H7 (cell line): ENCODE data around the gene VPS16. TPM values are rescaled to one million over a fixed set of nuclear protein-coding genes. Genes with fewer than 3 reads are reported as not detected.

Experiments
- DNase-seq: peaks from one replicate; pipeline ENCODE4 v3.0.0; 2012
- H3K27me3 ChIP-seq: 2 replicates; pipeline ENCODE4 v1.6.0; 2011; ENCODE audit warnings: mild to moderate bottlenecking, low read length; ENCODE audit not compliant: control insufficient read depth, insufficient read depth
- H3K36me3 ChIP-seq: replicated peaks from 2 replicates; pipeline ENCODE4 v1.5.1; 2011; ENCODE audit warnings: low read length; ENCODE audit not compliant: control insufficient read depth, insufficient read depth
- H3K4me3 ChIP-seq: 2 replicates; pipeline ENCODE4 v1.5.1; 2011; ENCODE audit warnings: low read depth, mild to moderate bottlenecking, control low read depth, low read length, moderate library complexity; ENCODE audit not compliant: insufficient read depth
- total RNA-seq: library from RNA; depleted of rRNA; stranded (reverse); fragments of >200 nt; shearing (Covaris generic); gene quantifications from 2 replicates; pipeline ENCODE4 v1.2.3, GENCODE V29; 2014; rRNA removed

The VPS16 gene
- 25.3 and 27.5 TPM in 2 replicates for total RNA-seq

DNA sequence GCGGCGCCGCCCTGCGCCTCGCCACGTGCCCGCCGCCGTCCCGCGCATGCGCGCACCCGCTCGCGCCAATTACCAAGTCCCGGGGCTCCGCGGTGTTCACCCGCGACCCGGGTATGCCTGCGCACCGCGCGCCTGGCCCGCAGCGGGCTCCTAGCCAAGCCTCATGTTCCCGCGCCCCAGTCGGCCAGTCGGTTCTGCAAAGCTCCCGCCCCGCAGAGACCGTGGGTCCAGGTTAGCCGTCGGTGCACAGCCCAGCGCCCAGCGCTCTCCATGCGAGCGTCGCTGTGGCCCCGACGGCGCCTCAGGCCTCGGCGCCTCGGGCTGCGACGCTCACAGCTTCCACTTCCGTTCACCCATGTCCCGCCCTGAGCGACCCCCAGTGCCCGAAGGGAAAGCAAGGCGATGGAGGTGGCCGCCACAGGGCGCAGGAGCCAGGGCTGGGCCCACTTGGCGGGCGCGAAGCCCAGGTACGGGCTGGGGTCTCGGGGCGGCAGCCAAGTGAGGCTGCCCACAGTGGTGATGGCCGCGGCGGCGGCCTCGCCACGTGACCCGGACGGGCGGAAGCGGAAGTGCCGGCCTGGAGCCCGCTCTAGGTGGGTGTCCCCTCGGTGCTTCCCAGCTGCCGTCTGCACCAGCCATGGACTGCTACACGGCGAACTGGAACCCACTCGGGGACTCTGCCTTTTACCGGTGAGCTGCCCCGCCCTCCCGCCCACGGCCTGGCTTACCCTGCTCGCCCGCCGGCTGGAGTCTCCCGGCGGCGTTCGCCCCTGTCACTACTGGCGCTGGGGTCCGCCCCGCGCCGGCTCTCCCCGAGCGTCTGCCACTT, at the start of gene VPS16, which contains the start of gene PCED1A:
Gene VPS16, plus strand, starts transcription at position 608 of the 829 bp plus-strand sequence. Its CDS starts 30 bp downstream, at position 638.
Gene PCED1A, minus strand, starts transcription at position 518 of the 829 bp plus-strand sequence. CDS start 743 bp downstream, outside the sequence.
- peak; percentile 98 for DNase-seq
- Histone ChIP-seq H3K4me3 (peak within 1 kb of the TSS; percentile 75), H3K36me3 (no peaks in the 10 kb centered on the region; the same call in 1 of the 2 replicates), H3K27me3 (peaks cover 14% of the 10 kb centered on the region)

DNA sequence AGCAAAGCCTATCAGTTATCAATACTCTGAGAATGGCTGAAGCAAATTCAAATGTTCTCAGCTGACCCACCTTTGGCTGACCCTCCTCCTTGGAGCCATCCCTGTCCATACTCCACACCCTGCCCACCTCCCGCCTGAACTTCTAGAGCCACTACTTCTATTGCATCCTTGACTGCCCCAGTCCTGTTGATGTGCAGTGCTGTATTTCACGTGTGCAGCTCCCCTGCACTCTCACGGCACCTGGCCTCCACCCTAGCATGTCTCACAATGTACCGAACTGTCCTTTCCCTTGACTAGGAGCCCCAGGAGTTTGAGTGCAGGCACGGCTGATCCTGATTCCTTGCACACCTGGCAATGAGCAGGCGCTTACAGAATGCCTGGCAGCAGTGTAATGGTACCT, 47.1 kb upstream of the VPS16 start:
- DNase-seq: no peak
- no peak overlapping the region for H3K4me3 ChIP-seq
- H3K36me3 ChIP-seq: peaks cover 6% of the 10 kb centered on the region
- no peaks in the 10 kb centered on the region for H3K27me3 ChIP-seq

DNA sequence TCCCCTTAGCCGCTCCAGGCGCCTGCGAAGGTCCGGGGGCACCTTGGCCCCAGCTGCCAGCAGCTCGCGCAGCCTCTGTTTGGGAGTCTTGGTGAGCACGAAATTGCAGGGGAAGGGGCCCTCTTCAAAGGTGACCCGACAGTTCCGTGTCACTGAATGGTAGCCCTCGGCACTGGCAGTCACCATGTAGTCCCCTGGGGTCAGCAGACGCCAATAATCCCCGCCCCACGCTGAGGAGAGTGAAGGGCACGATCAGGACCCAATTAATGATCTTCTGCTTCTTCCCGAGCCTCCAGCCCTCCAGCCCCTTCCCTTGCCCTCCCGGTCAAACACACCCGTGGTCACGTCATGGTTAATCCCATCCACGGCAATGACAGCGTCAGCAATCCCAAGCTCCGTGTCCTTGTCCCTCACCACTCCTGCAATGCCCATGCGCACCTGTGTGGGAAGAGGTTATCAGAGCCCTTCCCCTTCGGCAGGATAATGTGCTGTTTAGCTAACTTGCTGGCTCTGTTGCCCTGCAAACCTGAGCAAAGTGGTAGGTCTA, 46.3 kb upstream of the VPS16 start:
- no peak for DNase-seq
- no peak overlapping the region for H3K4me3 ChIP-seq
- no peaks in the 10 kb centered on the region for H3K27me3 ChIP-seq
- peaks cover 6% of the 10 kb centered on the region for H3K36me3 ChIP-seq

DNA sequence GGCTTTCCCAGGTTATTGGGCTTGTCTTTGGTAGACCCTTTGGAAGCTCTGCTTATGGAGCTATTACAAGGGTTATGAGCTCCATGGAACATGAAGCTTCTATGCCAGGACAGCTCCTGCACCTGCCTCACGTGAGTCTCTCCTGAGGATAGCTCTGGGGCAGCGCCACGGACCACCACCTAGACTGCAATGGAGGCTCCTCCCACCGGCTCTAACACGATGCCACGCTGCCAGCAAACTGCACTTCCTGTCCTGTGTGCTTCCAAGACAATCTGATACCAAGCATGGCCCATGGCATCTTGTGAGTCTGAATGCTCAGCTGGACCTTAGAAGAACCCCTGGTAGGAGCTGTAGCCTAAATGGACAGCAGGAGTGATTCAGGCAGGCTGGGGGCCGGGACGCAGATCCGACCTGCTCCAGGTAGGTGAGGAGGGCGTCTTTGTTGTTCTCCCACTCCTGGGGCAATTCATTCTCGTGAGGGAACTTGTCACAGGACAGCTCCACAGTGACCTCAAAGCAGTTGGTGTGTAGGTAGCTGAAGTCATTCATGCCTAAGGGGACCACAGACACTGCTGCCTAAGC, 45.6 kb upstream of the VPS16 start:
- Histone ChIP-seq H3K4me3 (no peak overlapping the region), H3K36me3 (peaks cover 6% of the 10 kb centered on the region), H3K27me3 (peaks cover 2% of the 10 kb centered on the region; the same call in 1 of the 2 replicates)
- no peak for DNase-seq

DNA sequence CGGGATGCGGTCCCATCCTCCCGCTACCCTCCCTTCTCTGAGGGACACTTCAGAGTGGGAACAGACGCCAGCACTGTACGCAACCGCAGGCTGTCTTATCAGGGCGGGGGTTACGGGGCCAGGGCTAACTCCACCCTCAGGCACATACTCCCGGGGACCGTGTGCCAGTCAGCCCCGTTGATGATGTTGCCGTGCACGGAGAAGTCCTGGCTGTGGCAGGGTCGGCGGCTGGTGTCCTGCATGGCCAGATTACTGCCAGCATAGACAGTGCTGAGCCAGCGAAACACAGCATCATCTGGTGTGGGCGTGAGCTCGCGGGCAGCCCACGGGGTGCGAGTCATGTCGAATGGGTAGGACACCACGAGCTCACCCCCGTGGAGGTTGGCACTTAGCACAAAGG, 45.1 kb upstream of the VPS16 start:
- peaks cover 4% of the 10 kb centered on the region; the same call in 1 of the 2 replicates for H3K27me3 ChIP-seq
- DNase-seq: no peak
- peaks cover 6% of the 10 kb centered on the region for H3K36me3 ChIP-seq
- H3K4me3 ChIP-seq: no peak overlapping the region

DNA sequence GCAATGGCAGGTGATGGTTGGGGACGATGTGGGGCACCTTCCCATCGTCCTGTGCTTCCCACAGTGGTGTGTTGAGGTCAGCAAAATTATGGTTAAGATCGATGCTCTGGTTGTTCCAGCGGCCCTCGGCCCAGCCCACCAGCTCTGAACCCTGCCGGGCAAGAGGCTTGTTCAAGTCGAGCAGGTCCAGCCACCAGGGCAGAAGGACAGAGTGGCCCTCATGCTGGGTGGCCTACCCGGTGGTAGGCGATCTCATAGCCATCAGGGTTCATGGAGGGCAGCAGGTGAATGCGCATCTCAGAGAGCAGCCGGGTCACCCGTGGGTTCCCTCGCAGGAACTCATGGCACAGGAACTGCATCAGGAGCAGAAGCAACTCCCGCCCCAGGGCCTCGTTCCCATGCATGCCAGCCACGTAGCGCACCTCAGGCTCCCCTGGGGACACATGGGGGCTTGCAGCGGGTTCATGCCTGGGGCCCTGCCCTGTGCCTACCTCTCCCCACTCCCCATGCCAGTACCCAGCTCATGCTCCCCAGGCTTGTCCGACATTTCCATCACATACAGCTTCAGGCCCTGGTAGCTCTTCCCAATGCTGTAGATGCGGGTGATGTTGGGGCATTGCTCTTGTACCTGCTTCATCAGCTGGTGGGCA, 44.4 kb upstream of the VPS16 start:
- DNase-seq: no peak
- H3K36me3 ChIP-seq: peaks cover 6% of the 10 kb centered on the region

DNA sequence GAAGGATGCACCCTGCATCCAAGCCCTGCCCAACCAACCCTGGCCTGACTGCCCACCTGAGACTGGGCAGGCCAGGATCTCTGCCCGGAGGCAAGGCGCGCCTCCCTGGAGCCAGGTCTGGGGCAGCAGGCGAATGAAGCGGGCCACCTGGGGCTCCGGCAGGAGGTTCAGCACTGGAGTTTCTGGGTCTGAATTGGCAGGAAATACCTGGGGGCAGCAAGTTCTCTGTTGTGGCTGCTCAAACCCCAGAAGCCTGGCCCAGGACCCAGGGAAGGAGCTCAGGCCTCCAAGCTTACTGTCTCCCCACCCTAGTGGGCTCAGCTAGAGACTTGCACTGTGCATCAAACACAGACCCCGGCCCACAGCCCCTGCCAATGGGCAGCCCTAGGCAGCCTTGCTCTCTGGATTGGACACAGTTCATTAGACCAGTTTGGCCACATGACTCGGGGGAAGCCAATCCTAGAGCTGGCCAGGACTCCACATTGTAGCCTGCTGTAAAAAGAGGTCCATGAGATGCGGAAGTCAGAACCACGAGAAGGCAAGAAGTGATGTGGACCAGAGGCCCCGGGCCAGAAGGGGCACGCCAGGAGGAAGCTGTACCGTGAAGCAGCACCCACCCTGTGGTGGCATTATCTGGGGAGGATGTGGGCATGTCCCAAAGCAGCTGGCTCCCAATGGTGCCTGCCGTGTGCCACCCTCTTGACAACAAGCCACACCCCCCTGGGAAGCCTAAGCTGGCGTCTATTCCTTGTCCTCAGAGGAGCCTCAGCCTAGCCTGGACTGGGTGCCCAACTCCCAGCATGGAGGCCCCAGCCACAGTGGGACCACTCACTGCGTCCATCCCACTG, 43.2 kb upstream of the VPS16 start:
- DNase-seq: no peak
- Histone ChIP-seq H3K27me3 (peaks cover 19% of the 10 kb centered on the region), H3K4me3 (no peak overlapping the region), H3K36me3 (peaks cover 6% of the 10 kb centered on the region)

More for the DNA sequence above, 44.4 kb upstream of the VPS16 start:
- peaks cover 9% of the 10 kb centered on the region for H3K27me3 ChIP-seq
- H3K4me3 ChIP-seq: no peak overlapping the region

DNA sequence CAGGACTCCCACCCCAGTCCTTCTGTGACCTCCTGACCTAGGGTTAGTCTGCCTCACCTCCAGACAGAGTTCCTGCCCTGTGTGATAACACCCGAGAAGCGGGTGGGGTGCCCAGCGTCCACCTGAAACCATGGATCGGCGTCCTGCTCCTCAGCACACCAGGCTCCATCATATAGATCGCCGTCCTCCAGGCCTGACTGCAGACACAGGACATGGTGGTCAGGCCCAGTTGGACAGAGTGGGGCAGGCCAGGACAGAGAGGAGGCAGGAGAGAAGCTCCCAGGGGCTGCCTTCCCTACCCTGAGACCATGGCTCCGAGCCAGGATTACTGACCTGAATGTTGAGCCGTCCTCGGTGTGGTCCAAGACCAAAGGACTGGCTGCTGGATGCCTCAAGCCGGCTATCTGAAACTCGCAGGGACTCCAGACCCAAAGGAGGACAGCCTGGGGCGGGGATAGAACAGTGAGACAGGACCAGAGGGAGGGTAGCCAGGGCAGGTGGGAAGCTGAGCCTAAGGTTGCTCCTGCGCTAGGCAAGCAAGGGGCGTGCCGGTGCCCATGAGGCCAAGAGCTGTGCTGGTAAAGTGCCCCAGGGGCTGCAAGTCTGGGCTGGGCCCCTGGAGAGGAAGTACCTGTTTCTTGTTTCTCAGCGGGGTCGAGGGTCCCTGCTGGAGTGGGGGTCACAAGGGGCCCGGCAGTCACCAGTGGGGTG, 42.3 kb upstream of the VPS16 start:
- Histone ChIP-seq H3K27me3 (peaks cover 28% of the 10 kb centered on the region), H3K36me3 (peaks cover 6% of the 10 kb centered on the region), H3K4me3 (no peak overlapping the region)
- no peak for DNase-seq

DNA sequence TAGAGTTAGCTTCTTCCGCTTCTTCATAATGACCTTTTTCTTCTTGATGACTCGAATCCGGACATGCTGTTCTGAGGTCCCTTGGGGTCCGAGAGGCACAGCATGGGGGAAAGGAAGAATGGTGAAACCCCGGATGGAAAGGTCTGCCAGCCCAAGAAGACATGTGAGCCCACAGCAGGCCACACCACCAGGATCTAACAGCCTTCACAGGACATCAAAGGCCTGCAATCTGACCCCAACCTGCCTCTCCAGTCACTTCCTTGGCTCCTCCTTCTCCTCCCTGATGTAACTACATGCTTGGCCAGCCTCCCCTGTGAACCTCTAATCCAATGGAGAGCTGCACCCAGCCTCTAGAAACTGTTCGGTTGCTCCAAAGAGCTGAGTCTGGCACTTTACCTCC, 41.7 kb upstream of the VPS16 start:
- Histone ChIP-seq H3K27me3 (peaks cover 33% of the 10 kb centered on the region), H3K4me3 (peak overlapping the region; percentile 95; the same call in 1 of the 2 replicates), H3K36me3 (peaks cover 6% of the 10 kb centered on the region)
- DNase-seq: peak; percentile 81

DNA sequence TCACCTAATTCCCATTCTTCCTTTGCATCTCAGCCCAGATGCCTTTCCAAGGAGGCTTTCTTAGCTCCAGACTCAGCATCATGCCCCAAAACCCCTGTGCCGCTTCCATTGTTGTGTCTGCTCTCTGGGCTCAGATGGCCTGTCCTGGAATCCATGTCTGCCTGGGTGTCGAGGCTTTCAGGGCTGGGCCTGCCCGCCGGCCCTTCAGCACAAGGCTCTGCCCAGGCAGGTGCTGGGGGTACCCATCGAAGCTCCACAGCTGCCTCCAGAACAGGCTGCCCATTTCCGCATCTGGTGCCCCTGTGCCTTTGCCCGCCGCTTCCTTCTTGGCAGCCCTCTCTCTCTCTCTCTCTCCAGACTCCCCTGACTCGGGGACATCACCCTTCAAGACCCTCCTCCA, 41.3 kb upstream of the VPS16 start:
- Histone ChIP-seq H3K36me3 (peaks cover 6% of the 10 kb centered on the region), H3K27me3 (peaks cover 37% of the 10 kb centered on the region), H3K4me3 (peak overlapping the region; percentile 95)
- no peak for DNase-seq

DNA sequence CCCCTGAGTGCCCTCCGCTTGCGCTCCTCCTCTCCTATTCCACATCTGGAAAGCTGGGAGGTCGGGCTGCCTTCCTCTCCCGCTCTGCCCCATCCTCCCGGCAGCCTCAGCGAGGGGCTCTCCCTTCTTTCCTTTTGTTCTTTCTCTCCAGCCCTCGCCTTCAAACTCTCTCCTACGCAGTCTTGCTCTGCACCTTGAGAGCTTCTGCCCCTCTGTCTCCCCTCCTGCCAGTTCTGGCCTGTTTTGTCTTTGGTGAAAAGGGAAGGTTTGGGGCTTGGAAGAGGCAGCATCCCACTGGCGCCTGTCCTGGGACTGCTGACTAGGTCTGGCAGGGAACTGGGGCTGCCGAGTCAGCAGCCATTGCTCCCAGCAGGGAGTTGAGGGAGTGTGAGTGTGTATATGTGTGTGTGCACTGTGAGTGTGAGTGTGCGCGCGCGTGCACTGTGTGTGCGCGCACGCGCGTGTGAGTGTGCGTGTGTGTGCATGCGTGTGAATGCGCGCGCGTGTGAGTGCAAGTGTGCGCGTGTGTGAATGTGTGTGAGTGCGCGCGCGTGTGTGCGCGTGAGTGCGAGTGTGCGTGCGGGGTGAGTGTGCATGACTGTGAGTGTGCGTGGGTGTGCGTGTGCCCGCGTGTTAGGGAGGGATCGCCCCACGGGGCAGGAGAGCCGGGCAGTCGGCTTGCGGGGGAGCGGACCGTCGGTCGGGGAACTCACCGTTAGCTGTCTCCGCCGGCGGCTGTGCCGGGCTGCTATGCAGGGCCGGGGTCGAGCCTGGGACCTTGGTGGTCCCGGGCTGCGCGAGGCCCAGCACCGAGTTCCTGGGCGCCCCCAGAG, 40.6 kb upstream of the VPS16 start:
- Histone ChIP-seq H3K36me3 (peaks cover 3% of the 10 kb centered on the region), H3K27me3 (peaks cover 44% of the 10 kb centered on the region), H3K4me3 (peak overlapping the region; percentile 95)
- peak; percentile 86 for DNase-seq

DNA sequence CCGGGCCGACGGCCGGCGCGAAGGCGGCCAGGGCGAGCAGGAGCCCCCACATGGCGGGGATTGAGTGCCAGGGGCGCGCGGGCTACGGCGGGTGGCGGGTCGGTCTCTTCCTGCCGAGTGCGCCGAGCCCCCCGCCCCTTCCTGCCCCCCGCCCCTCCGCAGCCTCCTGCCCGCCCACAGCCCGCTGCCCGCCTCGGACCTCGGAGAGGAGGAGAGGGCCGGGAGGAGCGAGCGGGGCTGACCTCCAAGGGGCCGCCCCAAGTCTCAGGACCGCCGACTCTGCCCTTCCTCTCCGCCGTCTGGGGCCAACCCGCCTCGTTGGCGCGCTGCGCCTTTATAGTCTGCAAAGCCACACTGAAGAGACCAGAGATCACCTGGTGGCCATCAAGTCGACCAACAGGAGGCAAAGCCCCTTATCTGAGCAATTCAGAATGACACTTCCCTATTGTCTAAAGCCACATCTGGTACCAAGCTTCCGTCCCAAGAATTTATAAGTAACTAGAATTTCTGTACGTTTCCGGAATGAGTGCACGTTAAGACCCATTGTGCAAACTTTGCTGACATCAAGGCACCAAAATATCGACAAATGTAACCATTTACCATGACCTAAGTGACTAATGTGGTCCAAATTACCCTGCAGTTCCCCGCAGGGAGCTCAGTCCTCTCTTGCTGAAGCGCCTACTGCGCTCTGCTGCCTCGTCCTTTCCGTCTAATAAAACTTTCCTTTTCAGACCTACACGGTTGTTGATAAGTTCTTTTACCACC, 39.8 kb upstream of the VPS16 start, which contains the start of gene CPXM1:
Gene CPXM1, minus strand, starts transcription at position 107 of the 765 bp plus-strand sequence. Its CDS starts 55 bp downstream, at position 52.
- DNase-seq: peak; percentile 97
- Histone ChIP-seq H3K4me3 (peak within 1 kb of the TSS; percentile 95), H3K27me3 (peaks cover 52% of the 10 kb centered on the region), H3K36me3 (peaks cover 3% of the 10 kb centered on the region)
